Esophagus mucosa (tissue), 1 donor: ENCODE results near the gene TNIP3. TPM values are rescaled to one million over a fixed set of nuclear protein-coding genes. Genes with fewer than 3 reads are reported as not detected.

ENCODE experiments used
- ATAC-seq: fragments of 200-7000 bp; cut with Tn5 transposase; one replicate; pipeline ENCODE4 v1.9.1; 2020
- total RNA-seq: library from RNA; stranded (reverse); gene quantifications from one replicate; pipeline ENCODE4 v1.2.4, GENCODE V29; 2023
- donor health status: DM: yes; HTN: yes; CAD: no.

TNIP3 gene
- total RNA-seq, 1 donor from 2014 or later, result 0.60 TPM

DNA sequence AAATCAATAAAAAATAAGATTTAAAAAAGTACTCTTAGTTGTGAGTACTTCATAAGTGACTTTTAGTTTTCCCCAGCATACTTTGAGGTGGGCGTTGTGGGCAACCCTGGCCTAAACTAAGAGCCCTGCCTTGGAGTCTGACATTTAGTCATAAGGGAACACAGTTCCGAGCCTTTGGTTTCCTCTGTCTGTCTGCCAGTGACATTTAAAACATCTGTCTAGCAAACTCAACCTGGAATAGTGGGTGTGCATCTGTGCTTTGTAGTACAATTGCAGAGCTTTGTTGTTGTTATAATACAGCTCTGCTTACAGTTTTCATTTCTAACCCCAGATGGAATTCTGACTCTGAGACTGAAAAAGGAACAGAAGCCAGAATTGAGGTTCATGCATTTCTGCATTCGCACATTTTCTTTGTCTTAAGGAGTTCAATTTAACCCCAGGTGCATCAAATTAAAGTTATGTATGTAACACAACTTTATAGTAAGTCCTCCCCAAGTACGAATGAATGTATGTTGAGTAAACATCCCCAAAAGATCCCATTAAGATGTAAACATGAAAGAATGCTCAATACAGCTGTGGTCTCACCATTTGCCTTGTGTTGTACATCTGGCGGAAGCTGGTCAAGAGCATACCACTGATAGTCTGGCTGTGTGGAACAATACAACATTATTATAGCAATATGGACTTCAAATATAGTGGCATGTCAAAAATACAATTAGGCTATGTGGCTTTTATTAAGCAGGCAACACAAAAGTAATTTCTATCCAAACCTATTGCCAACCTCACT, 25.9 kb downstream of the TNIP3 start:
- ATAC-seq, result no peak

DNA sequence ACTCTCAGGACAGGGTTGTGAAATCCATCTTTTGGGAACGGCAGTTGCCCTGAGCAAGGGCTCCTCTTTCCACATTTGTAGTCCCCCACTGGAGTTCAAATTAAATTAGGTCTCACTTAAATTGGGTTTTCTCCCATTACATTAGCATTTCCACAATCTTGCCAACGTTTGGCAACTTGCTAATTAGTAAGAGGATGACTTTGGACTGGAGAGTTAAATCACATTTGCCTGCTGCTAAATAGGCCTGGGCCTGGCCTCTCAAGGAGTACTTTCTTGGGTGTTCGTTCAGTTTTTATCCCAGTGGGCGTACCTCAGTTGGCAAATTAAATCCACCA, 33.8 kb downstream of the TNIP3 start:
- ATAC-seq, result no peak

DNA sequence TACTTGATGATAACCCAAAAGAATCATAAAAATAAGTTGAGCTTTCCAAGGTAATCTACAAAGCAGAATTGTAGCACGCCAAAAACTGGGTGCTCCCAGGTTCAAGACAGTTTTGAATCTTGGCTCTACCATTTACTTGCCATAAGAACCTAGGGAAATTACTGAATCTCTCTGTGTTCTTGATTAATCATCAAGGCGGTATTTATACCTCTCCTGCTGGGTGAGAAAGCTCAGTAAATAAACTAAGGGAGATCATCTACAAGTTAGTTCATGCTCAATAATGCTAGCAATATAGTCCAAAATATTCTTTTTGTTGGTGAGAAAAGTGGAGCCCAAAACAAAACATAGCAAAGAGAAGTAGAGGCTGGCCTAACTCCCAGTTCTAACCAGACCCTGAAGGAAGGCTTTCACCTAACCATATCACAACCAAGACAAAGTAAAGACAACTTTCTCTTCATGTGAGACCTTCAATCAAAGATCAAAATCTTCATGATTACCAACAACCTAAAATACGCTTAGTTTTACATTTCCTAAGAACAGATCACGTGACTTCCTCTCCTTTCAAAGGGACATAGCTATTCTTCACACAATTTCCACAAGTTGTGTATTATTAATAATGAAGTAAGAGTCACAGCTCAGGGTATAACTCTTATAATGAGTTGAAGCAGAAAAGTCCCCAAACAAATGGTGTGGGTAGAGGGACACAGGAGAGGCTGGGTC, 34.4 kb downstream of the TNIP3 start:
- ATAC-seq, result no peak

DNA sequence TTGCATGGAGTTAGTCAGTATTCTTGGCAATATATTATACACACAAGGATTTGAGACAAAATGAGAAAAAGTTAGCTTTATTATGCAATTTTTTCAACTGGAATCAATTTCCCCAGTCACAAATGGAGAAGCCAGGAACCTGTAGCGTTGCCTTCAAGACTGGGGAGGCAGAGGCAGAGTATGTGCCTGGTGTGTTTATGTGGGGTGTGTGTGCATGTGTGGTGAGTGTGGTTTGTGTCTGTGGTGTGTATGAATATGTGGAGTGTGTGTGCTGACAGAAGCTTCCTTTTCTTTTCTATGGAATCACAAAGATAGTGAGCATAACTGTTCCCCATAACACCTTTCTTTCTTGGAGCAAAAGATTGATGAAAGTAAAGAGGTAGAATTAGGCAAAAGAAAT, 37.0 kb downstream of the TNIP3 start:
- ATAC-seq, result no peak

DNA sequence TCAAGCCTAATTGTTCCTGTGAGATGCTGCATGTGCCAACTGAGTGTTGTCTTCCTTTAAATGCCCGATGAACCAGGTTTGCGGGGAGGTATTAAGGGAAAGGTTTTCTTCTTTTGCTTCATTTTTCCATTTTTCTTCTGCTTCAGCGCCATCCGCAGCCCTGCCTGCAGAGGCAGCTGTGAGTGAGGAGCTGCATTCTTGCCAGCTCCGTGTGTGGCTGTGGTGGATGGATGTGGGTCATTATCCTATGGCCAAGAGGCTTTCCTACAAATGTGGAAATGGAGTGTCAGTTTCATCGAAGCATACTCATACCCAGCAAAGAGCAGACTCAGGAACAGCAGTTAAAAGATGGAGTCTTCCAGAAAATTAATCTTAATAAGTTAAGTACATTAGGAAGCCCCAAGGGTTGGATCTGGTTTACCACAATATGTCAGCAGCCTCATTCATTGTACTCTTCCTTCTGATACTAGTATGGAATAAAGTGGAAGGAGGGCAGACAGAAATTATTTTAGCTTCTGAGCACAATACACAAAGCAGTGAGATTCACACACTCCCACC, 37.6 kb downstream of the TNIP3 start:
- ATAC-seq, result no peak

DNA sequence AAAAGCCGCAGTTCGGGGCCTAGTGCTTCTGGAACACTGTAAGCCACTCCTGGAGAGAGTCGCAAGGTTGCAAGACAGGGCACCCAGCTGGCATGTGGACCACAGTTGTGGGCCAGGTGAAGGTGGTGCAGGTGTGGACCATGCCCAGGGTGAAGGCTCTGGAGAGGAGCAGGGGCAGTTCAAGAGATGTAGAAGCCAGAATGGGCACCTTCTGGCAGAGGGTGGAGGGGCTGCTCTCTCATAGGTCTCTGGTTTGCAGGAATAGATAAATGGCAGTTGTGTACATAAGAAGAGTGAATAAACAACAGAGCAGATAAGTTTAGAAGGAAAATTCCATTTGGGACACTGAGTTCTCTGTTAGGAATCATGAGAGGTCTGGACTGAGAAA, 38.6 kb downstream of the TNIP3 start:
- no peak for ATAC-seq

DNA sequence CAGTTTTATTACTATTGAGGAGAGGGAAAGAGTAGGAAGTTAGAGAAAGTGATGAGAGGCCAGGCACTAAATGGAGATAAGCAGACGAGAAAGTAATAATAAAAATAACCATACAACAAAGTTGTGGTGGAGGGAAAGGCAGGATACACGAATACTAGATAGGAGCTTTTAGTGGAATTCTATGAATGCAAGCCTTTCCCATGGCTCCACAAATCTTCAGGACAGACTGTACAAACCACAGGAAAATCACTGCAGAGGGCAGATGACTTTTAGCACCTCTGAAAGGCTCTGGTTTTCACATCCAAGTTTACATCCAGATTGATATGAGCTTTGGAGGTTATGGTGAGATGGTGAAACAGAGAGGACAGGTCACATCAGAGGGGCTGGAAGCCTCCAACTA, 41.5 kb downstream of the TNIP3 start:
- no peak for ATAC-seq

DNA sequence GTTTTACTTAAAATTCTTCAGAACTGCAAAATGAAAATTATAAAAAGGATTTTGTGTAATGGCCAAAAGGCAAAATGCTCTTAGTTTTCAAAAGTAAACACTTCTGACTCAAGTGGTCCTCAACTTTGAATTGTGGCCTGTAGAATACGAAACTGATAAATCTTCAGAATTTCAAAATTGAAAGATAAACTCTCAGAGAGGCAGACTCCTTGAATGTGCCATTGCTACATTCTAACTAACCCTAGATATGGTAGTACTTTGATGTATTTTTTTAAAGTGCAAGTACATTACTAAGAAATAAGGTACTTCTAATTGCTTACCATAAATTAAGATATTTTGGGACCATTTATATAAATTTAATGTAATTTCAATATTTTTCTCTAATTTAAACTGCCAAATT, 44.4 kb downstream of the TNIP3 start:
- no peak for ATAC-seq

DNA sequence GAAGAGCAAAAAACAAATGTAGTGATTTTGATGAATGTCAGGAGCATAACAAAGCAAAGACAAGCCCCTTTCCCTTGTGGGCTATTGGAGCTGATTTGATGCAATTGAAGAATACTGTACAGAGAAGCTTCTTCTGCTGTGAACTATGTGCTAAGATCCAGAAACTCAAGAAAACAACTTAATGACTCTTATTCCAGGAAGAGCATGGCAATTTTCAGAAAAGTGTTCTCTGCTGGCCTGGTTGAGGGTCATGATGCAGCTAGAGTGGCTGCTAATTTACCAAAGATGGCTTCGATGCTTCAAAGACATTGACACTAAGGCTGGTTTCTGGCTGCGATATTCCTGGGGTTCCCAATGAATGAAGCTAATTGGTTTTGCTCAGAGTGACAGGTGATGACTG, 45.8 kb downstream of the TNIP3 start:
- ATAC-seq, result no peak

DNA sequence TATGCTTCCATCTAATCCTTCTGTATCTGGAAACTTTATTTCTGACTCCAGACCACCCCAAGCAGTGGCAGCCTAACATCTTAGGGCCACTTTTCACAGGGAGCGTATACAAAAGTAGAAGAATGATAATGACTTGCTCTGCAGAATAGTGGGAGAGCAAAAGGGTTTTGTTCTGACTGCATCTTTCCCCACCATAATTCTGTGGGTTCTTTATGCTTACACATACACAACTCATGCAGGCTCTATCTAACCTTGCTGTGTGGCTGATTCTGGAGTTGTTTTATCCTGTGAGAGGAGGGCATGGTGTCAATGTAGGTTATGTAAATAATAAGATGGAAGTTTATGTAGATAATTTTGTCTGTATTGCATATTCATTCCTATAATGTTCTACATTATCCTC, 49.4 kb downstream of the TNIP3 start:
- ATAC-seq, result no peak

DNA sequence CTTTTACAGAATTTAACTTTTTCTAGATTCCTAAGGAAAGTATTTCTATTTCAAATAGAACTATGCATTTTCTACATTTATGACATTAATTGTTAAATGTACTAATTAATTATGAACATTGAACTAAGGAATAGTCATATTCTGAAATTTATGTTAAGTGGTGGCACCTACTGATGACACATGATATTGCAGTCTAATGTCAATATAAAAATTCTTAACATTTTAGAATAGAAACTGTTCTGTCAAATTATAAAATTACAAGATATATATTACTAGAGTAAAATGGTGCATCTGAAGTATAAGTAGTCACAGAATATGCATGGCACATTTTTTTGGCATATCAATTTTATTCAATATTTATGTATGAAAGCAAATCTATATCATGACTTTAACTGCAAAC, 51.6 kb downstream of the TNIP3 start:
- ATAC-seq, result no peak

DNA sequence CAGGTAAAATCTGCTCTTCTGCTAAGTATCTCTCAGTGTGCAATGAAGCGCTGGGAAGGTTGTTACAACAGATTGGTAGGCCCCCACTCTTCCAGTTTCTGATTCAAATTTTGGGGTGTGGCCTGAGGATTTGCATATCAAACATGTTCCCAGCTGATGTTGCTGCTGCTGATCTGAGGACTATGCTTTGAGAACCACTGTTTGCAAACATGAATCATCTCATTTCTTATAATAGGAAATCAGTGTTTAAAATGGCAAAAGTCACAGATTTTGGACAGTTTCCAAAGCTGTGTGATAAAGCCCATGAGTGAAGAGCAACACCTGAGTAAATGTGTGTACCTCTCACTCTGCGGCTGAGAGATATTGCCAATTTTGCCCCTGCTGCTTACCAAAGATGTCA, 55.6 kb downstream of the TNIP3 start:
- ATAC-seq, result no peak

DNA sequence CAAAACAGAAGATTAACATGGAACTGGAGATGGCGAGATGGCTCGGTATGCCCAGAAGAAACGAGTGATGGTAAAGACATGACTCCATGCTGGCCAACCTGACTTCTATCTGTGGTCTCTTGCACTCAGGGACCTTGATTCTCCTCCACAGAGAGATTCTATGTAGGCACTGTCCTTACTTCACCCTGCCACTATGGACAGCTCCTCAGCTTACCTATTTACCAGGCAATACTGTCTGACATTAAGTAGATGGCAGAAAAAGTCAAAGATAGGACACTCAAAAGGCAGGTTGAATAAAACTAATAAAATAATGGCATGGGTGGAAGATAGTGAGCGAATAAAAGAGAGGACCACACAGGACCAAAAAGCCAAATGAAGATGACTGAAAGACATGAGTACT, 56.6 kb downstream of the TNIP3 start:
- ATAC-seq, result no peak

DNA sequence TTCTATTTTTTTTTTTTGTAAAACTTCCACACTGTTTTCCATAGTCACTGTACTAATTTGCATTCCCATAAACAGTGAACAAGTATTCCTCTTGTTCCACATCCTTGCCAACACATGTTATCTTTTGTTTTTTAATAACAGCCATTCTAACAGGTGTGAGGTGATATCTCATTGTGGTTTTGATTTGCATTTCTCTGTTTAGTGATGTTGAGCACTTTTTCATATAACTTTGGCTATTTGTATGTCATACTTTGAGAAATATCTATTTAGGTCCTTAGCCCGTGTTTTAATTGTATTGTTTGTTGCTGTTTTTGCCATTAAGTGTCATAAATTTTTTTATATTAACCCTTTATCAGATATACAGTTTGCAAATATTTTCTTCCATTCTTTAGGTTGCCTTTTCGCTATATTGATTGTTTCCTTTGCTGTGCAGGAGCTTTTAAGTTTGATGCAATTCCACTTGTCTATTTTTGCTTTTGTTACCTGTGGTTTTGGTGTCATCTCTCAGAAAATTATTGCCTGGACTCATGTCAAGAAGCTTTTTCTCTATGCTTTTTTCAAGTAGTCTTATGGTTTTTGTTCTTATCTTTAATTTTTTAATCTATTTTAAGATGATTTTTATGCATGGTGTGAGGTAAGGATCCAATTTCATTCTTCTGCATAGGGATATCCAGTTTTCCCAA, 63.9 kb downstream of the TNIP3 start:
- ATAC-seq, result no peak

DNA sequence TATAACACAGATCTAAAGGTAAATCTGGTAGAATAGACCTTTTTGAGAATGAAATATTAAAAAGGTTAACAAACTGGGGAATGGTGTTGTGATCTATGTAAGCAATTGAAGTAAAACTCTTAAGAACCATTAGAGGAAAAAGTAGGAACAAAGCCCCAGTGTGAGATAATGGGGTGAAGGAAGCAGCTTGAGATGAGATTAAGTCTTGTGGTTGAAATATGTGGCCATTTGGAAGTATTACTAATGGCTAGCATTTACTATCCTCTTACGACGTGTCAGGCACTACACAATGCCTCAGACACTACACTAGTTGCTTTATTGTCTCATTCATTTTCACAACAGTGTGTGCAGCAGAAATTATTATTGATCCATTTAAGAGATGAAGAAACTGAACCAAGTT, 65.9 kb downstream of the TNIP3 start:
- no peak for ATAC-seq

DNA sequence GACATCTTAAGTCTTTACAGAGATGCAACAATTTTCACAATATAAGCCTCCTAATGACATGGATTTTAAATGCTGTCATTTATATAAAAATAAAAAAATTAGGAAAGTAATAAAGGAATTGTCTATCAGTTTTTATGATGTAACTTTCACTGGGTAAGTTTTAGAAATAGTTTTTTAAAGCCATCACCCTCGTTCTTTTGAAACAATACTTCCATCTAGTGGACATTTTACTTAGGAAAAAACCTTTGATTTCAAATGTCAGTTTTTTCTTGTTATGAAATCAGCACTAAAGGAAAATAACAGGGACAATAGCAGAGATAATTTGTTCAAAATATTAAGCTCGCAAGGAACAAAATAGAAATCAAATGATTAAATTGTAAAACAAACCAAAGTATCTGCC, 67.5 kb downstream of the TNIP3 start:
- ATAC-seq, result no peak

DNA sequence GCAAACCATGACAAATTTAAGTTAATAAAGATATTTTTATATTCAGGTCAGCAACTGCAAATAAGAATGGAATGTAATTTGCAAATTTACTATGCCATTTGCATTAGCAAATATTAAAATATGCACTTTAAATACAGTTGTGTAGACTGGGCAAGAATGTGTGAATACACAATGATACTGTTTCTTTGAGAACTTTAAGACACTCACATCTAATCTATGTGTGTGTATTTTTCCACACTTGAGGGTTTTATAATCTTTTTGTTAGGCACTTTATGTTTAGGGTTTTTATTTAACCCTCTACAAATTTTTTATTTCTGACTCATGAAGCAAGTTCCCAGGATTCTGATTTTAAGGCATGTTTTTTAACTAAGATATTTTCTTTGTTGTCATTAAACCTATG, 67.9 kb downstream of the TNIP3 start:
- no peak for ATAC-seq

DNA sequence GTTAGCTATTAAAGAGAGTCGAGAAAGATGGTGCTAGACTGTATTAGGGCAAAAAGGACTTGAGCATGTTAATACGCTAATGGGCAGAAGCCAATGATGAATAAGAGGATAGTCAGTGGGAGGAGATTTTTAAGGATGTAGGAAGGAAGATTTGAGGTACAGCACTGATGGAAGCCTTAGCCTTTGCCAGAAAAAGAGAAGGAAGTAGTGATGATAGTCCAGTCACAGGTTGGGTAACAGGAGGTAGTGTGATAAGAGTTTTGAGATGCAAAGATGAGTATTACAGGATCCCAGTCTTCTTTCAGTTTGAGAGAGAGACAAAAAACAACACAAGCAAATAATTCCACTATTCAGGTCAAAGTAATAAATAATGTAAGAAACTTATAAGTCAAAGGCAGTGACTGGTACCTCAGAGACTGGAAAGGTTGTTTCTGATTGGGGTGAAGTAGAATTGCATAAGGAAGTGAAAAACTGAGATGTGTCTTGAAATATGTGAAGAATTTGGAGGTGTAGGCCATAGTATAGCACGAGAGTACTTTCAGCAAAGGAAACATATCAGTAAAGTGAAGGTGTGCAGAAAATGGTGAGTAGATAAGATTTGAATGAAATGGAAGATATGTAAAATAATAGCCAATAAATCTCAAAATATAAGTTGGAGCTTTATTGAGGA, 69.7 kb downstream of the TNIP3 start:
- ATAC-seq, result no peak

DNA sequence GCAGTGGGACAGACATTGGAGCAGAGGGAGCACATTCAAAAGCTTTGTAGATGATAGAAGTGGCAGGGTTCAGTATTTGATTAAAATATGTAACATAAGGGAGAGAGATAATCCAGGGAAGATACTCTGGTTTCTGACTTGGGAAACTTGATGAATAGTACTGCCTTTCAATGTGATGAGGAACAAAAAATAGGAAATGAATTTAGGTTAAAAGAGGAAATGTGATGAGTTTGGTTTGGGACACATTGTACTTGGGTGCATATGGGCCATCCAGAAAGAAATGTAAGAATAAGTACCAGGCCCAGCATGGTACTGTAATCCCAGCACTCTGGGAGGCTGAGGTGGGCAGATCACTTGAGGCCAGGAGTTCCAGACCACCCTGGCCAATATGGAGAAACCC, 70.9 kb downstream of the TNIP3 start:
- ATAC-seq, result no peak

DNA sequence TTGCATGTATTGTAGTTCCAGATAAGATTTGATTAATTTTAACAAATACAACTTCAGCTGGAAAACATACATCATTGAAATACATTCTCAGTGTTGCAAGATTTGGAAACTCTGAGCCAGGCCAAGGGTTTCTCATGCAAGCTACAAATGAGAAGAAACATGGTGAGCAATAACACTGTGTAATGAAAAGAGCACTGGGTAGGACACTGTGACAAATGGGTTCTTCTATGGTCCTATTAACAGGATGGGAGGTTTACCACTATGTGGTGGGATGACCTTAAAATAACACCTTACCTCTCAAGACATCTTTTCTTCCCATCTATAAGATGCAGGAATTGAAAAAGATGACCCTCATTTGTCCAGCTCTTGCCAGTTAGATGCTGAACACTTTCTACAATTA, 72.2 kb downstream of the TNIP3 start:
- ATAC-seq, result no peak

DNA sequence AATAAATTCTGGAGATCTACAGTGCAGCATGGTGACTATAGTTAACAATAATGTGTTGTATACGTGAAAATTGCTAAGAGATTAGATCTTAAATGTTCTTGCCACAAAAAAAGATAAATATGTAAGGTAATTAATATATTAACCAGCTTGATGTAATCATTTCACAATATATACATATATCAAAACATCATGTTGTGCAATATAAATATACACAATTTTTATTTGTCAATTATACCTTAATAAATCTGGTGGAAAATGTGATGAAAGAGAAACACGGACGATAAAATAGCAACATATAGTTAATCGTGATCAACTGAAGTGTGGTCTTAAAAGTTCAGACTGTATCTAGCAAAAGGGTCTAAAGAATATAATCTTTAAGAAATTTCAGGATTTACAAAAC, 75.3 kb downstream of the TNIP3 start:
- no peak for ATAC-seq
